PC-9 (cell line): ENCODE data around the gene MYO5C. TPM values are rescaled to one million over a fixed set of nuclear protein-coding genes. Genes with fewer than 3 reads are reported as not detected.

Experiments
- BruUV-seq: library from RNA; stranded (reverse); fragments of 400-500 nt; replicated peaks from 2 replicates; lab custom pipeline; 2021; lab: Mats Ljungman, UMichigan
- CTCF ChIA-PET: fragments of 300-600 bp; sonication (Branson Sonifier 250); formaldehyde crosslinking; loops from one replicate; lab custom pipeline; 2022; ENCODE audit warnings: antibody characterized with exemption; lab: Charles Lee
- POLR2A ChIA-PET: fragments of 300-600 bp; sonication (Branson Sonifier 250); formaldehyde crosslinking; loops from one replicate; lab custom pipeline; 2022; ENCODE audit warnings: antibody characterized with exemption; ENCODE audit not compliant: unreplicated experiment; lab: Charles Lee
- DNase-seq, 2 experiments: peaks; one replicate each; pipeline versions ENCODE4 v3.0.0 to v3.0.0-alpha.2; 2015 to 2022; ENCODE audit warnings: mixed read lengths in 1 of 2
- H2AFZ ChIP-seq: fragments of 200-600 bp; sonication (generic); 2 replicates; pipeline ENCODE4 v1.8.1; 2017; ENCODE audit warnings: antibody characterized with exemption
- H3F3A ChIP-seq: fragments of 200-600 bp; sonication (generic); 2 replicates; pipeline ENCODE4 v1.8.1; 2017; ENCODE audit warnings: antibody characterized with exemption, mild to moderate bottlenecking, low read depth; ENCODE audit not compliant: insufficient read depth
- H3K27ac ChIP-seq: fragments of 200-600 bp; sonication (generic); 2 replicates; pipeline ENCODE4 v1.6.1; 2016; ENCODE audit warnings: mixed run types
- H3K27me3 ChIP-seq: fragments of 200-600 bp; sonication (generic); 2 replicates; pipeline ENCODE4 v1.6.1; 2016; ENCODE audit warnings: low read depth, mixed run types; ENCODE audit not compliant: insufficient read depth
- H3K36me3 ChIP-seq: fragments of 200-600 bp; sonication (generic); 2 replicates; pipeline ENCODE4 v1.6.1; 2016; ENCODE audit warnings: low read depth, mixed run types
- H3K4me1 ChIP-seq: fragments of 200-600 bp; sonication (generic); replicated peaks from 2 replicates; pipeline ENCODE4 v1.6.1; 2016; ENCODE audit warnings: mixed run types; ENCODE audit not compliant: insufficient read depth
- H3K4me2 ChIP-seq: fragments of 200-600 bp; sonication (generic); 2 replicates; pipeline ENCODE4 v1.6.1; 2017; ENCODE audit warnings: mixed run types
- H3K4me3 ChIP-seq: fragments of 200-600 bp; sonication (generic); 2 replicates; pipeline ENCODE4 v1.6.1; 2016; ENCODE audit warnings: mixed run types
- H3K79me2 ChIP-seq: fragments of 200-600 bp; sonication (generic); 2 replicates; pipeline ENCODE4 v1.6.1; 2017; ENCODE audit warnings: low read depth, mixed run types
- H3K9me2 ChIP-seq: fragments of 200-600 bp; sonication (generic); 2 replicates; pipeline ENCODE4 v1.8.1; 2017; ENCODE audit warnings: mild to moderate bottlenecking; ENCODE audit not compliant: insufficient read depth
- H3K9me3 ChIP-seq: fragments of 200-600 bp; sonication (generic); 2 replicates; pipeline ENCODE4 v1.8.1; 2016; ENCODE audit warnings: low read depth; ENCODE audit not compliant: insufficient read depth
- H4K20me1 ChIP-seq: fragments of 200-600 bp; sonication (generic); 2 replicates; pipeline ENCODE4 v1.8.1; 2017; ENCODE audit not compliant: insufficient read depth
- CTCF ChIP-seq: fragments of 200-600 bp; sonication (generic); conservative IDR thresholded peaks from 2 replicates; pipeline ENCODE4 v1.6.1; 2017; ENCODE audit warnings: mixed run types, antibody characterized with exemption, mild to moderate bottlenecking, moderate library complexity
- EZH2 ChIP-seq: fragments of 200-600 bp; sonication (generic); IDR thresholded peaks from 2 replicates; pipeline ENCODE4 v1.8.0; 2017; ENCODE audit warnings: antibody characterized with exemption, low read depth
- intact Hi-C: fragments of 100-400 bp; cut with micrococcal nuclease; formaldehyde crosslinking; loops from one replicate; pipeline ENCODE4 v1.10.0; 2022; ENCODE audit not compliant: unreplicated experiment
- microRNA-seq: library from miRNA; unstranded; fragments of <30 nt; microRNA quantifications from one replicate; pipeline ENCODE4 v1.2.0, GENCODE V29; 2021; ENCODE audit warnings: borderline number of aligned reads, borderline replicate concordance
- total RNA-seq: library from RNA; stranded (reverse); gene quantifications from 2 replicates; pipeline ENCODE4 v1.2.3, GENCODE V29; 2021

The MYO5C gene
- total RNA-seq, 1 experiment from 2014 or later: 41.1 TPM

GRCh38 chr15:52146261-52146660 lies 149.3 kb downstream of the MYO5C start:
- Histone ChIP-seq H3K4me1 (no peaks in the 10 kb centered on the region), H3K9me2 (no peaks in the 10 kb centered on the region), H3K27ac (no peak overlapping the region), H3K4me3 (no peak overlapping the region), H3K79me2 (no peaks in the 10 kb centered on the region), H3K36me3 (no peaks in the 10 kb centered on the region), H4K20me1 (no peaks in the 10 kb centered on the region), H3K4me2 (no peak overlapping the region), H3K9me3 (no peaks in the 10 kb centered on the region), H2AFZ (no peak overlapping the region), H3F3A (no peaks in the 10 kb centered on the region), H3K27me3 (no peaks in the 10 kb centered on the region)
- TF ChIP-seq EZH2 (no peak), CTCF (no peak)
- intact Hi-C loops: no loop called here
- BruUV-seq: no TSS peak
- POLR2A ChIA-PET: no interaction called here
- no peak for DNase-seq
- CTCF ChIA-PET: interaction anchor here (0.6 kb wide), 1 partner anchor 258 kb away, joined by 3 read pairs; no protein-coding TSS in a partner anchor

- no peaks in the 10 kb centered on the region for H3K79me2 ChIP-seq
- no peak for TF ChIP-seq CTCF
- H3K9me2 ChIP-seq: no peaks in the 10 kb centered on the region
- H3K4me2 ChIP-seq: no peak overlapping the region
- no TSS peak for BruUV-seq
- no peak overlapping the region for H3K4me3 ChIP-seq
- no peaks in the 10 kb centered on the region for H3K27me3 ChIP-seq
- ChIA-PET POLR2A (no interaction called here), CTCF (interaction anchor here (0.6 kb wide), 1 partner anchor 46 kb away, joined by 11 read pairs; no protein-coding TSS in a partner anchor)
- intact Hi-C loops: loop anchor here (5.0 kb wide), 1 partner anchor 67 kb away; no protein-coding TSS in a partner anchor
- H3F3A ChIP-seq: no peaks in the 10 kb centered on the region
- no peaks in the 10 kb centered on the region for H3K36me3 ChIP-seq
- no peaks in the 10 kb centered on the region for H4K20me1 ChIP-seq
- H3K4me1 ChIP-seq: peaks cover under 1% of the 10 kb centered on the region; the same call in 1 of the 2 replicates
- H3K9me3 ChIP-seq: no peaks in the 10 kb centered on the region
- DNase-seq: no peak
- H2AFZ ChIP-seq: no peak overlapping the region
- no peak overlapping the region for H3K27ac ChIP-seq
Observed at GRCh38 chr15:52144656-52145178, 150.9 kb downstream of the MYO5C start.

- no peaks in the 10 kb centered on the region for H3K27me3 ChIP-seq
- H2AFZ ChIP-seq: no peak overlapping the region
- no peaks in the 10 kb centered on the region for H3F3A ChIP-seq
- H3K4me1 ChIP-seq: peaks cover 5% of the 10 kb centered on the region; the same call in 1 of the 2 replicates
- no peaks in the 10 kb centered on the region for H3K79me2 ChIP-seq
- intact Hi-C loops: loop anchor here (5.0 kb wide), 1 partner anchor 67 kb away; no protein-coding TSS in a partner anchor
- H4K20me1 ChIP-seq: no peaks in the 10 kb centered on the region
- no peaks in the 10 kb centered on the region for H3K9me3 ChIP-seq
- H3K36me3 ChIP-seq: no peaks in the 10 kb centered on the region
- ChIA-PET CTCF (no interaction called here), POLR2A (no interaction called here)
- no peak overlapping the region for H3K4me3 ChIP-seq
- H3K4me2 ChIP-seq: no peak overlapping the region
- DNase-seq: peak in 1 of 2 experiments; percentile 14
- BruUV-seq: no TSS peak
- TF ChIP-seq CTCF: no peak
- no peak for TF ChIP-seq EZH2
- no peak overlapping the region for H3K27ac ChIP-seq
- no peaks in the 10 kb centered on the region for H3K9me2 ChIP-seq
Observed at GRCh38 chr15:52143873-52144272, 151.7 kb downstream of the MYO5C start.

Small RNAs within 50 kb of the gene (microRNA-seq; reads per million reads assigned to microRNA genes)
- 7.4 reads per million, percentile 7 among the genes with 10 or more reads in this experiment for gene MIR1266

Other genes with a start within 250 kb of the MYO5C start
- gene BCL2L10, start 183.0 kb downstream of the MYO5C start, total RNA-seq: 0.43 and 0.48 TPM in 2 replicates
- 25.0 and 26.0 TPM in 2 replicates for gene GNB5, start 104.4 kb downstream of the MYO5C start, total RNA-seq
- gene MYO5A, start 233.1 kb upstream of the MYO5C start, total RNA-seq: 8.7 and 10.7 TPM in 2 replicates